Glutamatergic neuron (in vitro differentiated cells): ENCODE data around the gene DDX31. TPM values are rescaled to one million over a fixed set of nuclear protein-coding genes. Genes with fewer than 3 reads are reported as not detected.
A peak's percentile ranks its signal among the peaks of the same experiment; 100 is the strongest.

ENCODE experiments used
- DNase-seq: peaks from one replicate; pipeline ENCODE4 v3.0.0; 2022
- H3K27ac Mint-ChIP-seq: one replicate; pipeline ENCODE4 v1.8.0; 2020; ENCODE audit warnings: mild to moderate bottlenecking, mixed read lengths, inconsistent platforms; ENCODE audit not compliant: unreplicated experiment
- H3K27me3 Mint-ChIP-seq: one replicate; pipeline ENCODE4 v1.8.0; 2020; ENCODE audit warnings: mild to moderate bottlenecking, moderate library complexity, mixed read lengths, inconsistent platforms; ENCODE audit not compliant: unreplicated experiment
- H3K36me3 Mint-ChIP-seq: one replicate; pipeline ENCODE4 v1.8.0; 2020; ENCODE audit warnings: mild to moderate bottlenecking, mixed read lengths, inconsistent platforms; ENCODE audit not compliant: unreplicated experiment
- H3K4me1 Mint-ChIP-seq: one replicate; pipeline ENCODE4 v1.8.0; 2020; ENCODE audit warnings: mild to moderate bottlenecking, low read depth, mixed read lengths, inconsistent platforms; ENCODE audit not compliant: unreplicated experiment
- H3K4me3 Mint-ChIP-seq: one replicate; pipeline ENCODE4 v1.8.0; 2020; ENCODE audit warnings: mild to moderate bottlenecking, mixed read lengths, inconsistent platforms; ENCODE audit not compliant: unreplicated experiment
- H3K9me3 Mint-ChIP-seq: one replicate; pipeline ENCODE4 v1.8.0; 2020; ENCODE audit warnings: mild to moderate bottlenecking, moderate library complexity, mixed read lengths, inconsistent platforms; ENCODE audit not compliant: unreplicated experiment
- total RNA-seq: library from RNA; stranded (reverse); fragmentation: NEBNext Ultra II Directional; extraction: Animal tissue kit (Norgen Biotek cat#: 25700); gene quantifications from one replicate; pipeline ENCODE4 v1.2.1, GENCODE V29; 2021; ENCODE audit not compliant: unreplicated experiment
- TF ChIP-seq, protein P1 (sequence below): fragments of 200-600 bp; sonication (generic); IDR thresholded peaks from one replicate; pipeline ENCODE4 v1.5.0; 2021; ENCODE audit not compliant: partially characterized antibody, unreplicated experiment

The DDX31 gene
- total RNA-seq, 1 donor from 2014 or later, result 8.7 TPM

DNA sequence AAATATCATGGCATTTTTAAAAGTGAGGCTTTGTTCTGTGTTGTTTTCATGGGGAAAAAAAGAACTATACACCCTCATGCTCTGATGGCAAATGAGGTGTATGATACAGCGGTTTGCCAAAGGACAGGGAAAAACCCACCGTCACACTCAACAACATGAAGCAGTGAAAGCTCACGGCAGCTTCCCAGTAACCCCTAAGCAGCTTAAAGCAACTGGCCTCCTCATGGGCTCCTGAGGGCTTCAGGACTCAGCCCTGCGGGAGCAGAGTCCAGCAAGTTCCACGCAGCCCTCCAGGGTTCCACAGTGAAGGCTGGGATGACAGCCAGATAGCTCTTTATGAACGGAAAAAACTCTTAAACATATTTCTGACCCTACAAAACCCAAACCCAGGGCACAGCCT, 74.5 kb downstream of the DDX31 start:
- no peak overlapping the region for H3K27ac Mint-ChIP-seq
- H3K4me1 Mint-ChIP-seq, result peaks cover 9% of the 10 kb centered on the region
- peaks cover 10% of the 10 kb centered on the region for H3K27me3 Mint-ChIP-seq
- TF ChIP-seq, protein P1, sequence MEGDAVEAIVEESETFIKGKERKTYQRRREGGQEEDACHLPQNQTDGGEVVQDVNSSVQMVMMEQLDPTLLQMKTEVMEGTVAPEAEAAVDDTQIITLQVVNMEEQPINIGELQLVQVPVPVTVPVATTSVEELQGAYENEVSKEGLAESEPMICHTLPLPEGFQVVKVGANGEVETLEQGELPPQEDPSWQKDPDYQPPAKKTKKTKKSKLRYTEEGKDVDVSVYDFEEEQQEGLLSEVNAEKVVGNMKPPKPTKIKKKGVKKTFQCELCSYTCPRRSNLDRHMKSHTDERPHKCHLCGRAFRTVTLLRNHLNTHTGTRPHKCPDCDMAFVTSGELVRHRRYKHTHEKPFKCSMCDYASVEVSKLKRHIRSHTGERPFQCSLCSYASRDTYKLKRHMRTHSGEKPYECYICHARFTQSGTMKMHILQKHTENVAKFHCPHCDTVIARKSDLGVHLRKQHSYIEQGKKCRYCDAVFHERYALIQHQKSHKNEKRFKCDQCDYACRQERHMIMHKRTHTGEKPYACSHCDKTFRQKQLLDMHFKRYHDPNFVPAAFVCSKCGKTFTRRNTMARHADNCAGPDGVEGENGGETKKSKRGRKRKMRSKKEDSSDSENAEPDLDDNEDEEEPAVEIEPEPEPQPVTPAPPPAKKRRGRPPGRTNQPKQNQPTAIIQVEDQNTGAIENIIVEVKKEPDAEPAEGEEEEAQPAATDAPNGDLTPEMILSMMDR, result no peak
- DNase-seq, result no peak
- H3K4me3 Mint-ChIP-seq, result no peak overlapping the region
- peaks cover 8% of the 10 kb centered on the region for H3K9me3 Mint-ChIP-seq
- peaks cover 10% of the 10 kb centered on the region for H3K36me3 Mint-ChIP-seq

DNA sequence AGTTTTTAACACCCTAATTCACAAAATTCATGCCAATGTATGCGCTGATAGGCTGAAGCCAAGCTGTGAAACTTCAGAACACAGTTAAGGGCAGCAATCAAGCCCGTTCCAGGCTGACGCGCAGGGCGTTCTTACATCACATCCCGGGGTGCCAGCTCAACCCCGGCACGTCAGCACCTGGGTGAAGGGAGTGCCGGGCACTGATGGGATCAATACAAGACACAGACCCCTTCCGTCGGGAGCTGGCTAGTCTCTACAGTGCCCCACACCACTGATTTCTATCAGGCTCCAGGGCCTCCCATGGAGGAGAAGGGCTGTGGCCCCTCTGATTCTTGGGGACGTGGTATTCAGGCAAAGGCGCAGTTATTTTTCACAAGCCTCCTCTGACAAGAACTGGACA, 75.4 kb downstream of the DDX31 start:
- Mint-ChIP-seq H3K27me3 (peaks cover 10% of the 10 kb centered on the region), H3K4me1 (peaks cover 9% of the 10 kb centered on the region), H3K27ac (no peak overlapping the region), H3K36me3 (peaks cover 8% of the 10 kb centered on the region), H3K4me3 (no peak overlapping the region), H3K9me3 (peaks cover 8% of the 10 kb centered on the region)
- no peak for DNase-seq
- TF ChIP-seq, protein P1, result no peak

DNA sequence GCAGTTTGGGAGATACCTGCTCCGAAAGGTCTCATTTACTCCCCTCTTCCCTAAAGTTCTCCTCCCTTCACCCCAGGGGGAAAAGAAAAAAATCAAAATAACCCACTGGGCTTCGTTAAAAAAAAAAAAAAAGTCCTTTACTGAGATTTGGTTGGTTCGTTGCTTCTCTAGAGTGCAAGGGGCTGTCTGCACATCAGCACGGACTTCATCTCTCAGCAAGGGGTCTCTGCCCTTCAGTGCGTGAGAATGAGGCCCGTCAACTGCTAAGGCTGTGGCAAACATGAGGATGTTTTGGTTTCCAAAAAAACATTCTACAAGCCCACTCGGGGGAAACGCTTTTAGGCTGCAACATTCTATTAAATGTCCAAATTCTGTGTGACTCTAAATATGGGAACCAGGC, 77.3 kb downstream of the DDX31 start:
- Mint-ChIP-seq H3K27ac (no peak overlapping the region), H3K9me3 (peaks cover 8% of the 10 kb centered on the region), H3K36me3 (peaks cover 8% of the 10 kb centered on the region), H3K4me1 (peaks cover 11% of the 10 kb centered on the region), H3K27me3 (peaks cover 17% of the 10 kb centered on the region), H3K4me3 (no peak overlapping the region)
- TF ChIP-seq, protein P1, result no peak
- DNase-seq, result no peak

DNA sequence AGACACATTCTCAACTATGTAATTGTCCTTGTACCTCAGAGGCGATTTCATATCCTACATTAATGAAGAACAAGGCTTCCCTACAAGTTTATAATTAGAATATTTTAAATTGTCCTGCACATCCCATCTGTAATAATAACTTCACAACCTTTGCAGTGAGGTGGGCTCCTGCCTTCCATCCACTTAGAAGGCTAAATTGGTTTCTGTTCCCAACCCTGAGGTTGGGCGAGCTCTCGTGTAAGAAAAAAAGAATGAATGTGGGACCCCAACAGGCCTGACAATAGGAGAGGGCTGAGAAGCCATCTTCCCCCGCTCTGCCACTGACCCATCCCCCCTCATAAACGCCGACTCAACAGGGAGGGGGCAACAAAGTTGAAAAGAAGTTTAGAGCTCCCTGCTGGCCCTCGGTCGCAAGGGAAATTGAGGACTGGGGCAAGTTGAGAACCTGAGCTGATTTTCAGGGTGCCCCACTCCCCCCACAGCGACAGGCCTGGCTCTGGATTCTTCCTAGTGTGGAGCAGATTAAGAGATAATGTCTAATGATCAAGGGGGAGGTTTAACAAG, 78.0 kb downstream of the DDX31 start:
- H3K27me3 Mint-ChIP-seq, result peaks cover 17% of the 10 kb centered on the region
- H3K4me3 Mint-ChIP-seq, result peak overlapping the region; percentile 59

DNA sequence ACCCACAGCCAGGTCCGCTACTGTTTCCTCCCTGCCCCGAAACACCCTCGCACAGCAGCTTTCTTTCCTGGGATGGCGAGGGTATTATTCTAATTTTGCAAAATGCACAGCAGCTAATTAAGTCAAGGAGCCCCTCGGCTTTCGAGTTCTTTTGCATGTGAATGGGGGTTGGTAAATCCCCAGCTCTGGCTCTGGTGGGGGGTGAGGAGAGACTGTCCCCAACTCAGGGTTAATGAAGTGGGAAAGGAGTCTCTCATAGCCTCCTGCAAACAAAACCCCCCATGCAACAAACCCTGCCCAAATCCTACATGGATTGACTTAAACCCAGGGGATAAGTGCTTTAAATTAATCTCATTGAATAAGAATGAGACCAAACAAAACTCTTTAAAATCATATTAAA, 78.5 kb downstream of the DDX31 start:
- peaks cover 19% of the 10 kb centered on the region for H3K27me3 Mint-ChIP-seq
- H3K36me3 Mint-ChIP-seq, result peaks cover 3% of the 10 kb centered on the region
- TF ChIP-seq, protein P1, result no peak
- no peak for DNase-seq
- H3K27ac Mint-ChIP-seq, result peak overlapping the region; percentile 28
- peak overlapping the region; percentile 59 for H3K4me3 Mint-ChIP-seq
- H3K4me1 Mint-ChIP-seq, result peaks cover 12% of the 10 kb centered on the region
- H3K9me3 Mint-ChIP-seq, result peaks cover 9% of the 10 kb centered on the region

More for the DNA sequence above, 78.0 kb downstream of the DDX31 start:
- H3K9me3 Mint-ChIP-seq, result peaks cover 8% of the 10 kb centered on the region
- no peak overlapping the region for H3K27ac Mint-ChIP-seq
- H3K36me3 Mint-ChIP-seq, result peaks cover 8% of the 10 kb centered on the region
- peak; percentile 6 for DNase-seq
- H3K4me1 Mint-ChIP-seq, result peaks cover 11% of the 10 kb centered on the region
- TF ChIP-seq, protein P1, result no peak
